MCF 10A (cell line): ENCODE measurements around the gene SCN2A. TPM values are rescaled to one million over a fixed set of nuclear protein-coding genes. Genes with fewer than 3 reads are reported as not detected.
"Not testable (repeated sequence)": the region's sequence is repeated elsewhere in the genome, so short reads cannot be mapped to it uniquely, and the experiment has no call there.

ENCODE experiments used
- BruUV-seq: library from RNA; stranded (reverse); fragments of 400-500 nt; replicated peaks from 2 replicates; lab custom pipeline; 2021; lab: Mats Ljungman, UMichigan
- CTCF ChIA-PET: fragments of 300-600 bp; sonication (Branson Sonifier 250); formaldehyde crosslinking; extraction: SDS; loops from one replicate; lab custom pipeline; 2021; ENCODE audit warnings: antibody characterized with exemption, inconsistent platforms; lab: Yijun Ruan, JAX
- POLR2A ChIA-PET: fragments of 300-600, 350-650 bp; sonication (Branson Sonifier 250); formaldehyde crosslinking; extraction: SDS; loops from one replicate; lab custom pipeline; 2020; ENCODE audit warnings: antibody characterized with exemption, inconsistent platforms; lab: Yijun Ruan, JAX
- DNase-seq: peaks from one replicate; pipeline ENCODE4 v3.0.0-alpha.2; 2018; ENCODE audit not compliant: unreplicated experiment
- H3K27ac Mint-ChIP-seq: one replicate; pipeline ENCODE4 v1.8.0; 2022; ENCODE audit warnings: mild to moderate bottlenecking, low read depth, mixed read lengths; ENCODE audit not compliant: unreplicated experiment
- H3K27me3 Mint-ChIP-seq: one replicate; pipeline ENCODE4 v1.8.0; 2022; ENCODE audit warnings: mixed read lengths; ENCODE audit not compliant: insufficient read depth, unreplicated experiment
- H3K36me3 Mint-ChIP-seq: one replicate; pipeline ENCODE4 v1.8.0; 2022; ENCODE audit warnings: mild to moderate bottlenecking, moderate library complexity, mixed read lengths; ENCODE audit not compliant: insufficient read depth, unreplicated experiment
- H3K4me1 Mint-ChIP-seq: one replicate; pipeline ENCODE4 v1.8.0; 2022; ENCODE audit warnings: mixed read lengths; ENCODE audit not compliant: insufficient read depth, unreplicated experiment
- H3K4me3 Mint-ChIP-seq: one replicate; pipeline ENCODE4 v1.8.0; 2022; ENCODE audit warnings: mild to moderate bottlenecking, moderate library complexity, mixed read lengths; ENCODE audit not compliant: unreplicated experiment
- H3K9me3 Mint-ChIP-seq: one replicate; pipeline ENCODE4 v1.8.0; 2022; ENCODE audit warnings: mixed read lengths; ENCODE audit not compliant: unreplicated experiment
- CTCF ChIP-seq: fragments of 200-600 bp; IDR thresholded peaks from one replicate; pipeline ENCODE4 v1.8.0; 2022; ENCODE audit warnings: antibody characterized with exemption, mild to moderate bottlenecking; ENCODE audit not compliant: unreplicated experiment
- intact Hi-C: fragments of 100-400 bp; cut with micrococcal nuclease; formaldehyde crosslinking; loops from 2 replicates; pipeline ENCODE4 v1.14.1; 2022
- total RNA-seq: library from RNA; stranded (reverse); gene quantifications from 2 replicates; pipeline ENCODE4 v1.2.3, GENCODE V29; 2022

The SCN2A gene
- total RNA-seq, 1 experiment from 2014 or later, result not detected

DNA sequence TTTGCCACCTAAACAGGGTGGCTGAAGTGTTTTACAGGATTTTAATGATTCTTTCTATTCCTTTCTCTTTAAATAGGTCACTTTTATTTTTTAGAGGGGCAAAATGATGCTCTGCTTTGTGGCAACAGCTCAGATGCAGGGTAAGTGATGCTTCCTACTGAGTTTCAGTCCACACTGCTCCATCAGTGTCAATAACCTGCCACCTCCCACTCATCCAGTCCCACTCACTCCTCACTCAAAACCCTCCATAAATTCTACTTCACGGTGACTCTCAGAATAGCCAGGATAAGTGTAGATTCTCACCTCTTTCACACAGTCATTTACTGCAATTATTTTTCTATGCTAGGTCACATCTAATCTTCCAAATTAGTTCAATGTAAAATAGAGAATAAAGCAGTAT lies 72.7 kb downstream of the SCN2A start:
- Mint-ChIP-seq H3K27me3 (peaks cover 58% of the 10 kb centered on the region), H3K9me3 (no peaks in the 10 kb centered on the region), H3K4me1 (no peaks in the 10 kb centered on the region), H3K36me3 (no peaks in the 10 kb centered on the region), H3K27ac (no peak overlapping the region), H3K4me3 (no peak overlapping the region)
- intact Hi-C loops, result no loop called here
- TF ChIP-seq CTCF, result no peak
- DNase-seq, result no peak
- CTCF ChIA-PET, result interaction anchor here (0.8 to 1.0 kb wide), 4 partner anchors 20 to 320 kb away, joined by 3 read pairs; no protein-coding TSS in a partner anchor
- POLR2A ChIA-PET, result interaction anchor here (0.8 kb wide), 1 partner anchor 42 kb away, joined by 3 read pairs; no protein-coding TSS in a partner anchor
- no TSS peak for BruUV-seq

DNA sequence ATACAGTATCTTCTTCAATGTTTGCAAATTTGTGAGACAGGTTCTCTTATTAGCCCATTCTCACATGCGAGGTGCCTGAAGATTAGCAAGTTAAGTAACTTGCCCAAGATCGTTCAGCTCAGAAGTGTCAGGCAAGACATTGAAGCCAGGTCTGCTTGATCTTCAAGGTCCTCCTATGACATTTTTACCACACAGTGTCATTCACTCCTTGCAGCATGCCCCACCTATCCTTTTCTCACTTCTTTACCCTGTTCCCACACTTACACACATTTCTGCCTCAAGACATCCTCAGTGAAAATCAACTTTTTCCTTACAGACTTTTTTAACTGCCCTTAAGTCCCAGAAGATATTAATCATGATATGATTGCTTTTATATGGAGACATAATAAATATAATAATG lies 73.8 kb downstream of the SCN2A start:
- Mint-ChIP-seq H3K4me1 (no peaks in the 10 kb centered on the region), H3K9me3 (no peaks in the 10 kb centered on the region), H3K36me3 (no peaks in the 10 kb centered on the region), H3K4me3 (no peak overlapping the region), H3K27ac (no peak overlapping the region), H3K27me3 (peaks cover 60% of the 10 kb centered on the region)
- intact Hi-C loops, result no loop called here
- no TSS peak for BruUV-seq
- no peak for TF ChIP-seq CTCF
- ChIA-PET POLR2A (no interaction called here), CTCF (interaction anchor here (0.7 to 0.8 kb wide), 2 partner anchors 131 to 405 kb away, joined by 3 read pairs; no protein-coding TSS in a partner anchor)
- no peak for DNase-seq

DNA sequence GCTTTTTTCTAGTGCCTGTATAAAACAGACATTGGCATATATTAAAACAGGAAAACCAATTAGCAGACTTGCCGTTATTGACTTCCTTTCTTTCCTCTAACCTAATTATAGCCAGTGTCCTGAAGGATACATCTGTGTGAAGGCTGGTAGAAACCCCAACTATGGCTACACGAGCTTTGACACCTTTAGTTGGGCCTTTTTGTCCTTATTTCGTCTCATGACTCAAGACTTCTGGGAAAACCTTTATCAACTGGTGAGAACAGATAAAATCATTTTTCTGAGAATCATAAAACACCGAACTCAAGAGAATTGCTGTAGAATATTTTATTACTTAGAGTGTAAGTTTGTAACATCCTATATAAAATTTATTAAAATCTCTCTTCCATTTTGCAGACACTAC lies 74.3 kb downstream of the SCN2A start:
- TF ChIP-seq CTCF, result no peak
- Mint-ChIP-seq H3K27ac (no peak overlapping the region), H3K36me3 (no peaks in the 10 kb centered on the region), H3K4me3 (no peak overlapping the region), H3K9me3 (no peaks in the 10 kb centered on the region), H3K27me3 (peaks cover 61% of the 10 kb centered on the region), H3K4me1 (no peaks in the 10 kb centered on the region)
- POLR2A ChIA-PET, result no interaction called here
- CTCF ChIA-PET, result no interaction called here
- no peak for DNase-seq
- intact Hi-C loops, result no loop called here
- no TSS peak for BruUV-seq

- no peak for TF ChIP-seq CTCF
- POLR2A ChIA-PET, result no interaction called here
- no peaks in the 10 kb centered on the region for H3K9me3 Mint-ChIP-seq
- no peaks in the 10 kb centered on the region for H3K36me3 Mint-ChIP-seq
- intact Hi-C loops, result no loop called here
- no TSS peak for BruUV-seq
- no peaks in the 10 kb centered on the region for H3K4me1 Mint-ChIP-seq
- no peak overlapping the region for H3K27ac Mint-ChIP-seq
- CTCF ChIA-PET, result no interaction called here
- H3K27me3 Mint-ChIP-seq, result peaks cover 76% of the 10 kb centered on the region
- no peak overlapping the region for H3K4me3 Mint-ChIP-seq
- DNase-seq, result no peak
These were observed 89.1 kb downstream of the SCN2A start for GRCh38 chr2:165328272-165328671.

DNA sequence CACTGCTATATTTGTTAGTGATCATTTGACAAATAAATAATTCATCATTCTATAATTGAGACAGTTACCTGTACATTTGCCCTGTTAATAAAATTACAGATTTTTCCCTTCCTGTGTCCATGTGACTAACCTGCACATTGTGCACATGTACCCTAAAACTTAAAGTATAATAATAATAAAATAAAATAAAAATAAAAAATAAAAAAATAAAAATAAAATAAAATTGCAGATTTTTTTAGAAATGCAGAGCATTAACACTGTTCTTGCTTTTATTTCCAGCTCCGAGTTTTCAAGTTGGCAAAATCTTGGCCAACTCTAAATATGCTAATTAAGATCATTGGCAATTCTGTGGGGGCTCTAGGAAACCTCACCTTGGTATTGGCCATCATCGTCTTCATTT lies 105.1 kb downstream of the SCN2A start:
- CTCF ChIA-PET, DNase-seq, H3K4me1 Mint-ChIP-seq, intact Hi-C loops, POLR2A ChIA-PET, H3K4me3 Mint-ChIP-seq, BruUV-seq, H3K9me3 Mint-ChIP-seq, H3K36me3 Mint-ChIP-seq, H3K27ac Mint-ChIP-seq: not testable (repeated sequence)
- peaks cover 88% of the 10 kb centered on the region for H3K27me3 Mint-ChIP-seq
